ENCODE data around the gene SPTBN5. TPM values are rescaled to one million over a fixed set of nuclear protein-coding genes. Genes with fewer than 3 reads are reported as not detected.

The SPTBN5 gene
- total RNA-seq, 4 donors from 2014 or later: 1.3 to 3.3 (median 2.0) TPM

DNA sequence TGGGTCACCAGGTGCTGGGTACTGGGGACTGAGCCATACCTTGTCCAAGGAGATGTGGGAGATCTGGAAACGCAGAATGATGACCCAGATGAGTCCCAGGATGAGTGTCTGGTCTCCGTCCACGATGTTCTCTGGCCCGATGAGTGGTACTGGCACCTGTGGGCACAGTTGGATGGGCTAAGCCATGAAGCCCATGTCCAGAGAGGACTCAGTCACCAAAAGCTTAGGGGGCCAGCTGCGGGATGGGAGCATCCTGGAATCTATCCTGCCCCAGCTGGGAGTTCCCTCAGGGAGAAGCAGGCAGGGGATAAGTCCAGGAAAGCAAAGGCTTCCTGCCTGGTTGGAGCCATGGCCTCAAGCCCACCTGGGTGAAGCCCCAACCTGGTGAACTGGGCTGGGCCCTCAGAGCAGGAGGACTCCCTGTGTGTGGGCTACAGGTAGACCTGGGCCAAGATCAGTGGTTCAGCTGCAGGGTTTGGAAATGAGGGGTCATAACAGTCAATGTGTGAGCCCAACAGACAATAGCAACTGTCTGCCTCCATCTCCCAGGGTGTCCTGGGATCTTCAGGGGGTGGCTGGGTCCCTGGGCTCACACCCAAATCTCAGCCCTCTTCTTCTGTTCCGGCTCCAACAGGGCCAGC lies 3.7 kb downstream of the SPTBN5 start:
- no peak overlapping the region for H3K4me3 ChIP-seq (ENCODE audit: low read depth, poor library complexity, severe bottlenecking)
- WGBS, 2 donors: 91 to 92% methylated on average over 5 to 6 of the region's 6 CpGs
- TF ChIP-seq CTCF (IDR thresholded peaks at IDR 0.05): no peak
- TF ChIP-seq POLR2A (IDR thresholded peaks at IDR 0.05): no peak
- no peak for DNase-seq (ENCODE audit: low spot score in 2 of 2)
- intact Hi-C loops (cut with DNase I; ENCODE audit: low total_unique reads): no loop called here

DNA sequence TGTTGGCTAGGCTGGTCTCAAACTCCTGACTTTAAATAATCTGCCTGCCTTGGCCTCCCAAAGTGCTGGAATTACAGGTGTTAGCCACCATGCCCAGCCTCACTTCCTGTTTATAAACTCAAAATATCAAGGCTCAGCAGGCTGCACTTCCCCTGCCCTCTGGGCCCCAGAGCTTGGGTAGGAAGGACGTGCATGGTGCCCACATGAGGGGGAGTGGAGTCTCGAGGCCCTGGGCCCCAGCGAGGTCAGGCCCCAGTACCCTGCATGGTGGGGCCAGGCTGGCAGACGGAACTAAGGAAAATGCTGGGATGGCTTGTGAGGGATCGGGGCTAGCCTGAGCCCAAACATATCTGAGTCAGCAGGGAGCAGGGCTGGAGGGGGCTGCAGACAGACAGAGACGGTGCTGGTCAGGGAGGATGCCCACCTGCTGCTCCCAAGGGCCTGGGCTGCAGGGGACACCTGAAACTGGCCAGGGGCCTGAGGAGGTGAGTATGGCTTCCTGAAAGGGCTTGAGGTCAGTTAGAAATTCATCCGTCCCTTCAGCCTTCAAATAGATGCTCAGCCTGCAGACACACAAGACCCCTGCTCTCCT lies 5.1 kb downstream of the SPTBN5 start:
- DNase-seq (ENCODE audit: low spot score in 2 of 2): no peak
- intact Hi-C loops (cut with DNase I; ENCODE audit: low total_unique reads): no loop called here
- no peak overlapping the region for H3K4me3 ChIP-seq (ENCODE audit: low read depth, poor library complexity, severe bottlenecking)
- WGBS, 2 donors: 91% methylated on average over 7 of the region's 7 CpGs
- TF ChIP-seq POLR2A (IDR thresholded peaks at IDR 0.05): no peak

GRCh38 chr15:41887893-41888292 lies 6.0 kb downstream of the SPTBN5 start:
- TF ChIP-seq POLR2A (IDR thresholded peaks at IDR 0.05): no peak
- TF ChIP-seq CTCF (IDR thresholded peaks at IDR 0.05): no peak
- no peak overlapping the region for H3K4me3 ChIP-seq (ENCODE audit: low read depth, poor library complexity, severe bottlenecking)
- no peak for DNase-seq (ENCODE audit: low spot score in 2 of 2)
- intact Hi-C loops (cut with DNase I; ENCODE audit: low total_unique reads): no loop called here
- 82 to 92% methylated on average over 8 to 9 of the region's 9 CpGs for WGBS, 2 donors

DNA sequence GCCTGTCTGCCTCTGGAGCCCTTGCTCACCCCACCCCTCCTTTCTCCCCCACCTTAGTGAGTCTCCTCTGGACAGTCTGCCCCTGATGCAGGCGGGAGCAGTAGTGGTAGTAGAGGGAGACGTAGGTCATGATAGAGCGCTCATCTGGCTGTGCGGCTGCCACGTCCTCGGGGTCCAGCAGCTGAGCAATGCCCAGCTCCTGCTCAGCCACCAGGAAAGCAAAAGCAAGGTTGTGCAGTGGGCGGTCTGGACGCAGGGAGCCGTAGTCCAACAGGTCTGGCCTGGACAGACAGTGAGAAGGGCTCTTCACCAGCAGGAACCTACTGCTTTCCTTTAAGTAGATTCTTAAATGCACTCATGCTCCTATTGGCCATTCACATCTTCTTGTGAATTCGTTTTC lies 6.7 kb downstream of the SPTBN5 start:
- intact Hi-C loops (cut with DNase I; ENCODE audit: low total_unique reads): no loop called here
- TF ChIP-seq POLR2A (IDR thresholded peaks at IDR 0.05): no peak
- no peak for TF ChIP-seq CTCF (IDR thresholded peaks at IDR 0.05)
- H3K4me3 ChIP-seq (ENCODE audit: low read depth, poor library complexity, severe bottlenecking): no peak overlapping the region
- 96 to 98% methylated on average over 10 of the region's 10 CpGs for WGBS, 2 donors
- no peak for DNase-seq (ENCODE audit: low spot score in 2 of 2)

GRCh38 chr15:41886741-41887140 lies 7.1 kb downstream of the SPTBN5 start:
- WGBS, 2 donors: 88 to 90% methylated on average over 7 of the region's 7 CpGs
- intact Hi-C loops (cut with DNase I; ENCODE audit: low total_unique reads): no loop called here
- no peak for TF ChIP-seq POLR2A (IDR thresholded peaks at IDR 0.05)
- TF ChIP-seq CTCF (IDR thresholded peaks at IDR 0.05): no peak
- no peak for DNase-seq (ENCODE audit: low spot score in 2 of 2)
- H3K4me3 ChIP-seq (ENCODE audit: low read depth, poor library complexity, severe bottlenecking): no peak overlapping the region

DNA sequence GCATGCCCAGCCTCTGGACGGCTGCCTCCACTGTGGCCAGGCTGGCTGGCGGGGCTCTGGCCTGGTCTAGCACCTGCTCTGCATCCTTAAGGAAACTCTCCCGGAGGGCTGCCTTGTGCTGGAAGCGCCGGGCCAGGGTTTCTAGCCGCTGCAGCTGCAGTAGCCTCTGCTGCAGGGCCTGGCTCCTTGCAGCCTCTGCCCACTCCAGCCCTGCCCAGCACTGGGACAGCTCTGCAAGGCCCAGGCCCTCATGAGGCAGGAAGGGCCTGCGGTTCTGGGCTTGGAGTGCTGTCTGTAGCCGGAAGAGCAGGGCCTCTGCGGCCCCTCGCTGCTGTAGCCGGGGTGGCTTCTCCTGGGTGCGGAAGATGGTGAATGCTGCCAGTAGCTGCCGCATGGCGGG lies 8.0 kb downstream of the SPTBN5 start:
- 83 to 95% methylated on average over 2 to 13 of the region's 14 CpGs for WGBS, 2 donors
- intact Hi-C loops (cut with DNase I; ENCODE audit: low total_unique reads): no loop called here
- no peak for DNase-seq (ENCODE audit: low spot score in 2 of 2)
- no peak for TF ChIP-seq CTCF (IDR thresholded peaks at IDR 0.05)
- no peak for TF ChIP-seq POLR2A (IDR thresholded peaks at IDR 0.05)
- no peak overlapping the region for H3K4me3 ChIP-seq (ENCODE audit: low read depth, poor library complexity, severe bottlenecking)
